ENCODE results near the gene NPIPB9.
A peak's percentile ranks its signal among the peaks of the same experiment; 100 is the strongest.

The NPIPB9 gene

DNA sequence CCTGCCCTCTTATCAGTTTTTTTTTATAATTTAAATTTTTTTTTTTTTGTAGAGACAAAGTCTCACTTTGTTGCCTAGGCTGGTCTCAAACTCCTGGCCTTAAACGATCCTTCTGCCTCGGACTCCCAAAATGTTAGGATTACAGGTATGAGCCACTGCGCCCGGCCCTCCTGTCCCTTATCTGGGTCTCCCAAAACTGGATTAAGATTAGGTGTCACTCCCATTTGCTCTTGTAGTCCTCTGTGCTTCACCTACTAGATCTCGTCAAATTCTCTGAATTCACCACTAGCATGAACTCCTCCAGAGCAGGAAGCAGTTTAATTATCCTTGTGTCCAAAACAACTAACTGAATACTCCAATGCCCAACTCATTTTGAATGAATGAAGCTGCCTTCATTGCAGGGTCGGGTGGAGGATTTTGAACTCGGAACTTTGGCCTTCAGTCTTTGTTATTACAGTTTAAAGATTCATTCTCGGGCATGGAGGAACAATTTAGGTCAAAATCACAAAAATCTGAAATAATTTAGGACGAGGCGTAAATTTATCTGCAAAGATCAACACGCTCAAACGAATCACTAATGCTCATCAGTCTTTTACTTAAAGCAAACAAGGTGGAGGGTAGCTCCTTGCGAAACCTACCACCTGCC, 70.4 kb downstream of the NPIPB9 start:
- DNase-seq (ENCODE audit: low spot score): peak; percentile 26

Small RNAs within 50 kb of the gene (small RNA-seq; reads per million reads assigned to genes)
- 0 reads per million in 2 experiments for gene MIR6862-2
